ENCODE results near the gene NCOA7. TPM values are rescaled to one million over a fixed set of nuclear protein-coding genes. Genes with fewer than 3 reads are reported as not detected.

NCOA7 gene
- total and polyA plus RNA-seq, 10 of the 15 experiments (the other 5 are each of a cell fraction or from before 2014, with no cell fraction given): 18.9 to 50.3 (median 34.2) TPM

- TF ChIP-seq CTCF (IDR thresholded peaks at IDR 0.05 in 2 of 3, conservative IDR thresholded peaks at IDR 0.05 in 1 of 3; ENCODE audit: control insufficient read depth in 2 of 3, extremely low read depth in 1 of 3, insufficient read depth in 1 of 3, low read depth in 3 of 3, low read length in 3 of 3): no peak
Measured at GRCh38 chr6:125751334-125751916, 39.3 kb upstream of the NCOA7 start (continued).

- Histone ChIP-seq H3K4me1 (ENCODE audit: control insufficient read depth, insufficient read depth, low read length) (peaks cover 9% of the 10 kb centered on the region), H3K4me3 (no peak overlapping the region), H2AFZ (ENCODE audit: control insufficient read depth, low read depth, low read length) (no peak overlapping the region), H3K27ac (ENCODE audit: control insufficient read depth, insufficient read depth) (no peak overlapping the region), H3K9me3 (replicated peaks; ENCODE audit: control insufficient read depth, insufficient read depth, low read length) (no peaks in the 10 kb centered on the region), H3K36me3 (ENCODE audit: control insufficient read depth in 2 of 2, insufficient read depth in 2 of 2, low read length in 1 of 2) (no peaks in the 10 kb centered on the region), H3K79me2 (ENCODE audit: control insufficient read depth, insufficient read depth, low read length) (no peaks in the 10 kb centered on the region), H4K20me1 (ENCODE audit: control insufficient read depth, insufficient read depth) (no peaks in the 10 kb centered on the region), H3K4me2 (ENCODE audit: control insufficient read depth, insufficient read depth) (no peak overlapping the region), H3K27me3 (replicated peaks in 1 of 2; ENCODE audit: control insufficient read depth in 2 of 2, insufficient read depth in 2 of 2, low read length in 1 of 2) (peaks cover 5 to 6% of the 10 kb centered on the region in 2 experiments; a peak in 3 of 4 replicates), H3K9ac (ENCODE audit: control insufficient read depth, insufficient read depth, low read length) (no peak overlapping the region)
- ChIA-PET CTCF (interaction anchor here (0.7 to 10.9 kb wide), 32 partner anchors 8 to 462 kb away, joined by 3 to 306 read pairs (median 4); partner anchors contain the start of gene HDDC2), RAD21 (ENCODE audit: unreplicated experiment) (interaction anchor here (0.6 to 10.1 kb wide), 19 partner anchors 8 to 560 kb away, joined by 3 to 134 read pairs (median 3); no protein-coding TSS in a partner anchor), SMC1A (ENCODE audit: uncharacterized antibody, unreplicated experiment) (interaction anchor here (0.6 to 5.5 kb wide), 30 partner anchors 11 to 1837 kb away, joined by 3 to 128 read pairs (median 4); partner anchors contain the start of gene HDDC2), POLR2A (interaction anchor here (0.6 kb wide), 1 partner anchor 170 kb away, joined by 4 read pairs; no protein-coding TSS in a partner anchor)
- TF ChIP-seq MEF2B (IDR thresholded peaks at IDR 0.05; ENCODE audit: partially characterized antibody, poor library complexity, severe bottlenecking) (no peak), SKIL (IDR thresholded peaks at IDR 0.05; ENCODE audit: low read depth, poor library complexity, severe bottlenecking) (no peak), ATF3 (IDR thresholded peaks at IDR 0.05; ENCODE audit: borderline replicate concordance, extremely low read depth, low read depth, low read length) (no peak), EED (IDR thresholded peaks at IDR 0.05; ENCODE audit: low read depth) (no peak), BCL3 (IDR thresholded peaks at IDR 0.05; ENCODE audit: borderline replicate concordance, insufficient read depth, low read depth, low read length, poor library complexity, severe bottlenecking) (no peak), POLR2AphosphoS2 (IDR thresholded peaks at IDR 0.05; ENCODE audit: low read depth, low read length) (no peak), ZNF592 (IDR thresholded peaks at IDR 0.05) (no peak), NFYA (IDR thresholded peaks at IDR 0.05; ENCODE audit: borderline replicate concordance, low read depth, low read length) (no peak)
- ATAC-seq (no peak), DNase-seq (ENCODE audit: low read depth, low spot score) (no peak), FAIRE-seq (no peak)
- intact Hi-C loops (cut with micrococcal nuclease; ENCODE audit: unreplicated experiment) (loop anchor here (1.0 kb wide), 2 partner anchors 240 to 438 kb away; no protein-coding TSS in a partner anchor), in situ Hi-C loops (cut with MboI) (loop anchor here (25.0 kb wide), 3 partner anchors 590 to 1360 kb away; partner anchors contain the start of genes RSPO3 and TPD52L1)
- no TSS peak for BruUV-seq (replicated peaks)
- WGBS (ENCODE audit: insufficient coverage, insufficient replicate concordance, low lambda C conversion rate, missing lambda C conversion rate): 68% methylated on average over 2 of the region's 2 CpGs
Measured at GRCh38 chr6:125752773-125753172, 38.0 kb upstream of the NCOA7 start.

Data from GM12878 (cell line).